Pancreas (tissue), 10 donors: ENCODE data around the gene FAM184B. TPM values are rescaled to one million over a fixed set of nuclear protein-coding genes. Genes with fewer than 3 reads are reported as not detected.
A peak's percentile ranks its signal among the peaks of the same experiment; 100 is the strongest.

Experiments used
- ATAC-seq, 4 donors: fragments of 200-7000 bp; cut with Tn5 transposase; one replicate each; pipeline versions ENCODE4 v1.8.0 to v1.9.1; 2020; ENCODE audit warnings: mild to moderate bottlenecking in 4 of 4, moderate library complexity in 4 of 4
- DNase-seq, 6 donors: peaks; one replicate each; pipeline ENCODE4 v3.0.0-alpha.2; 2020
- FAIRE-seq: peaks from 2 replicates; lab custom pipeline; 2012; peaks lifted over from hg19 to GRCh38; lab: Jason Lieb, UNC
- H3K27ac ChIP-seq, 4 donors: fragments of 200-600 bp; sonication (generic); 1 replicate in 3 of 4; 2 replicates in 1 of 4; pipeline versions ENCODE4 v1.5.0 to v1.8.0; 2020
- H3K27me3 ChIP-seq, 4 donors: fragments of 200-600 bp; one replicate each; pipeline ENCODE4 v1.8.0; 2021
- H3K36me3 ChIP-seq, 3 donors: fragments of 200-600 bp; sonication (generic) in 1 of 3; one replicate each; pipeline versions ENCODE4 v1.5.0 to v1.8.0; 2020 to 2021
- H3K4me1 ChIP-seq, 3 donors: fragments of 200-600 bp; one replicate each; pipeline ENCODE4 v1.8.0; 2021
- H3K4me3 ChIP-seq, 4 donors: fragments of 200-600 bp; sonication (generic) in 2 of 4; one replicate each; pipeline versions ENCODE4 v1.5.0 to v1.8.0; 2020 to 2021
- H3K9me3 ChIP-seq, 4 donors: fragments of 200-600 bp; one replicate each; pipeline ENCODE4 v1.8.0; 2021
- WGBS, 2 donors: extraction: QIAGEN DNeasy Blood & Tissue Kit; methylation state at CpG; one replicate each; pipeline ENCODE4 v1.1.7; 2013; 5-methylcytosine and 5-hydroxymethylcytosine counted together
- intact Hi-C, 3 donors: fragments of 100-400 bp; cut with DNase I; formaldehyde crosslinking; loops; one replicate each; pipeline versions ENCODE4 v1.11.1 to v1.14.2; 2022
- polyA plus RNA-seq, 2 donors: library from polyadenylated mRNA; stranded (reverse); fragments of 200-250 nt; gene quantifications; one replicate each; pipeline ENCODE4 v1.2.3, GENCODE V29; 2013
- total RNA-seq, 6 donors: library from RNA; stranded (reverse); fragmentation: NEBNext Ultra II Directional in 4 of 6; extraction: Animal tissue kit (Norgen Biotek cat#: 25700) in 4 of 6; gene quantifications; one replicate each; pipeline versions ENCODE4 v1.2.1 to v1.2.4, GENCODE V29; 2021 to 2023
- TF ChIP-seq, protein P1 (sequence below), 4 donors: fragments of 200-600 bp; sonication (generic) in 3 of 4; IDR thresholded peaks; one replicate each; pipeline versions ENCODE4 v1.5.0 to v1.8.0; 2021; ENCODE audit warnings: antibody characterized with exemption in 4 of 4
- donor health status: healthy with polysubstance abuse.
- donor health status: DM: no; HTN: no; CAD: no; lungs with moderate emphysema.
- donor health status: DM: no; HTN: no; CAD: no.
- donor health status: control.
- donor health status: control.
- donor health status: Bipolar disorder and iron deficiency.
- donor health status: DM: yes; HTN: yes; CAD: no.
- donor health status: DM: no; HTN: no; CAD: no.
- donor health status: DM: no; HTN: no; CAD: no.
- donor health status: DM: yes; HTN: yes; CAD: no.

The FAM184B gene
- total and polyA plus RNA-seq, 8 donors = 0.04 to 0.07 TPM; not detected in 6

DNA sequence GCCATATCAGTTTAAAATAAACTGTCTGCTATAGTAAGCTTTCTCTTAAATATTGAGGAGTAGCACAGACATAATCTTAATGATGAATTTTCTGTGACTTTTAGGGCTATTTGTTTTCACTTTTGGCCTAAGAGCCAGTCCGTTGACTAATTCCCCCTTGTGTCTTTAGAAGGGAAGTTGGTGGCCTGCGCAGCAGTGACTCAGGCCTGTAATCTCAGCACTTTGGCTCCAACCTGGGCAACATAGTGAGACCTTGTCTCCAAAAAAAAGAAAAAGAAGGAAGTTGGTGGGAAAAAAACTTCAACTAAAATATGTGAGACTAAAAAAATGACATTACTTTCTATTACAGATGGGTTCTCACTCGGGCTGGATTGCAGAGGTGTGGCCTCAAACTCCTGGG, 32.7 kb upstream of the FAM184B start:
- TF ChIP-seq, protein P1, sequence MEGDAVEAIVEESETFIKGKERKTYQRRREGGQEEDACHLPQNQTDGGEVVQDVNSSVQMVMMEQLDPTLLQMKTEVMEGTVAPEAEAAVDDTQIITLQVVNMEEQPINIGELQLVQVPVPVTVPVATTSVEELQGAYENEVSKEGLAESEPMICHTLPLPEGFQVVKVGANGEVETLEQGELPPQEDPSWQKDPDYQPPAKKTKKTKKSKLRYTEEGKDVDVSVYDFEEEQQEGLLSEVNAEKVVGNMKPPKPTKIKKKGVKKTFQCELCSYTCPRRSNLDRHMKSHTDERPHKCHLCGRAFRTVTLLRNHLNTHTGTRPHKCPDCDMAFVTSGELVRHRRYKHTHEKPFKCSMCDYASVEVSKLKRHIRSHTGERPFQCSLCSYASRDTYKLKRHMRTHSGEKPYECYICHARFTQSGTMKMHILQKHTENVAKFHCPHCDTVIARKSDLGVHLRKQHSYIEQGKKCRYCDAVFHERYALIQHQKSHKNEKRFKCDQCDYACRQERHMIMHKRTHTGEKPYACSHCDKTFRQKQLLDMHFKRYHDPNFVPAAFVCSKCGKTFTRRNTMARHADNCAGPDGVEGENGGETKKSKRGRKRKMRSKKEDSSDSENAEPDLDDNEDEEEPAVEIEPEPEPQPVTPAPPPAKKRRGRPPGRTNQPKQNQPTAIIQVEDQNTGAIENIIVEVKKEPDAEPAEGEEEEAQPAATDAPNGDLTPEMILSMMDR (IDR thresholded peaks at IDR 0.05) = no peak
- intact Hi-C loops = loop anchor here in 2 of 3 donors (10.0 kb wide), 1 partner anchor 781 kb away; no protein-coding TSS in a partner anchor
- H3K4me3 ChIP-seq = no peak overlapping the region
- ATAC-seq (no peak), DNase-seq (no peak), FAIRE-seq (no peak)
- 80 to 94% methylated on average over 3 of the region's 3 CpGs for WGBS, 2 donors
- H3K9me3 ChIP-seq = no peaks in the 10 kb centered on the region
- no peaks in the 10 kb centered on the region for H3K27me3 ChIP-seq
- no peaks in the 10 kb centered on the region for H3K36me3 ChIP-seq
- H3K27ac ChIP-seq = no peak overlapping the region
- peaks cover 2 to 7% (median 4%) of the 10 kb centered on the region in 3 donors for H3K4me1 ChIP-seq

DNA sequence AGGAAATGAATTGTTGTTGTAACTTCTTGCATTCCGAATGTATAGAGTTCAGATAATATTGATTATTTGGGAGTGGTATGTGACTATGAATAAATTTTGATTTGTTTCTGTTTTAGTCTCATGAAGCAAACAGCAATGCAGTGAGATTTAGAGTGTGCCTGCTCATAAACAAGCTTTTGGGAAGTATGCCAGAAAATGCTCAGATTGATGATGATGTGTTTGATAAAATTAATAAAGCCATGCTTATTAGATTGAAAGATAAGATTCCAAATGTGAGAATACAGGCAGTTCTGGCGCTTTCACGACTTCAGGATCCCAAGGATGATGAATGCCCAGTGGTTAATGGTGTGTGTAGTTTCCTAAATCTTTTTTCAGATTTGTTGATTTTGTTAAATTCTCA, 31.4 kb upstream of the FAM184B start:
- peaks cover 14 to 19% (median 16%) of the 10 kb centered on the region in 3 donors for H3K4me1 ChIP-seq
- H3K36me3 ChIP-seq = no peaks in the 10 kb centered on the region
- 51 to 54% methylated on average over 3 of the region's 3 CpGs for WGBS, 2 donors
- no peak overlapping the region for H3K27ac ChIP-seq
- no peaks in the 10 kb centered on the region for H3K27me3 ChIP-seq
- FAIRE-seq (no peak), ATAC-seq (no peak), DNase-seq (no peak)
- H3K4me3 ChIP-seq = no peak overlapping the region
- intact Hi-C loops = loop anchor here in 2 of 3 donors (10.0 kb wide), 1 partner anchor 782 kb away; no protein-coding TSS in a partner anchor
- no peaks in the 10 kb centered on the region for H3K9me3 ChIP-seq
- TF ChIP-seq, protein P1 (IDR thresholded peaks at IDR 0.05) = no peak

DNA sequence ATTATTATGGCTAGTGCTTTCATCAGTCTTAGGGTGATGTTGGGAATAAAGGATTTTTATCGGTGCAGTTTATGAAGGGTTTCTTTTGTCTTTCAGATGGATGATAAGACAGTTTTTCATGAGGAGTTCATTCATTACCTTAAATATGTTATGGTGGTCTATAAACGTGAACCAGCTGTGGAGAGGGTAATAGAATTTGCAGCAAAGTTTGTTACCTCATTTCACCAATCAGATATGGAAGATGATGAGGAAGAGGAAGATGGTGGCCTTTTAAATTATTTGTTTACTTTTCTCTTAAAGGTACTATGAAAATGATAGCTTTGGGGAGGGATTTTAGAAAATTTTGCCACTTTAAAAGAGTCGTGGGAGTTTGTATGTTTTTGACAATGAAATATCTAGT, 30.7 kb upstream of the FAM184B start:
- no peaks in the 10 kb centered on the region for H3K36me3 ChIP-seq
- intact Hi-C loops = loop anchor here in 2 of 3 donors (10.0 kb wide), 1 partner anchor 783 kb away; no protein-coding TSS in a partner anchor
- TF ChIP-seq, protein P1 (IDR thresholded peaks at IDR 0.05) = no peak
- H3K4me3 ChIP-seq = no peak overlapping the region
- WGBS, 2 donors = 18 to 23% methylated on average over 3 of the region's 3 CpGs
- ATAC-seq (no peak), DNase-seq (no peak), FAIRE-seq (no peak)
- H3K4me1 ChIP-seq = peaks cover 17 to 26% (median 21%) of the 10 kb centered on the region in 3 donors
- H3K27me3 ChIP-seq = no peaks in the 10 kb centered on the region
- no peak overlapping the region for H3K27ac ChIP-seq
- H3K9me3 ChIP-seq = no peaks in the 10 kb centered on the region

DNA sequence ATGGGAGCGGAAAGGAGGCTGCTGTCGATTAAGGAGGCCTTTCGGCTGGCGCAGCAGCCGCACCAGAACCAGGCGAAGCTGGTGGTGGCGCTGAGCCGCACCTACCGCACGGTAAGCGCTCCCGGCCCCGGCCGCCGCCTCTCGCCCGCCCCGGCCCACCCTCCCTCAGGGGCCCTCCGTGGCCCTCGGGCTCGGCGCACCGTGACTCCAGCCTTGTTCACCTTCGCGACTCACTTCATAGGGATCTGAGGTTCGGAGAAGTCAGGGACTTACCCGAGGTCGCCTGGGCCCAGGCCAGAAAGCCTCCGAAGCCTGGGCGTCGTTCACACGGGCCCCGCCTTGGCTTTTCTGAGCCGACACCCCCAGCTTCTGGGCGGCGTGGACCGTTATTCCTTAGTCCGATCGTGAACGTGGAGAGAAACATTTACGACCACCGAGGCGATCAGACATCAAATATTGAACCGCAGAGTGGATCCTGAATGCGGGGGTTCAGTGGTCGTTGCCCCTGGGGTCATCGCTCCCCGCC, 29.7 kb upstream of the FAM184B start:
- Histone ChIP-seq H3K4me1 (peaks cover 17 to 31% (median 26%) of the 10 kb centered on the region in 3 donors), H3K27me3 (no peaks in the 10 kb centered on the region), H3K9me3 (no peaks in the 10 kb centered on the region), H3K4me3 (peak overlapping the region; percentile 41 to 81 (median 62)), H3K36me3 (no peaks in the 10 kb centered on the region), H3K27ac (no peak overlapping the region)
- TF ChIP-seq, protein P1 (IDR thresholded peaks at IDR 0.05) = no peak
- DNase-seq = no peak
- intact Hi-C loops = loop anchor here in 2 of 3 donors (10.0 kb wide), 1 partner anchor 784 kb away; no protein-coding TSS in a partner anchor
- FAIRE-seq = no peak
- peak in 3 of 4 donors; percentile 2 to 11 (median 7) for ATAC-seq
- 1 to 2% methylated on average over 48 of the region's 48 CpGs for WGBS, 2 donors
